ENCODE measurements around the gene UQCC5. TPM values are rescaled to one million over a fixed set of nuclear protein-coding genes. Genes with fewer than 3 reads are reported as not detected.

UQCC5 gene
- polyA plus RNA-seq, 2 of the 4 experiments (the other 2 are of a cell fraction): 11.7 to 63.3 TPM

GRCh38 chr3:52509753-52510328 is 26.6 kb upstream of the UQCC5 start:
- Histone ChIP-seq H3K4me3 (no peak overlapping the region), H3K4me2 (no peak overlapping the region), H3K9me3 (no peaks in the 10 kb centered on the region), H3K4me1 (peaks cover 13% of the 10 kb centered on the region; the same call in 2 of the 3 replicates), H3K27ac (no peak overlapping the region)
- WGBS (ENCODE audit: missing lambda C conversion rate): 60% methylated on average over 7 of the region's 12 CpGs
- ATAC-seq: no peak
- DNase-seq (ENCODE audit: low read depth in 1 of 2, low spot score in 1 of 2): no peak
- ChIA-PET CTCF (no interaction called here), POLR2A (no interaction called here)
- TF ChIP-seq, protein P1, sequence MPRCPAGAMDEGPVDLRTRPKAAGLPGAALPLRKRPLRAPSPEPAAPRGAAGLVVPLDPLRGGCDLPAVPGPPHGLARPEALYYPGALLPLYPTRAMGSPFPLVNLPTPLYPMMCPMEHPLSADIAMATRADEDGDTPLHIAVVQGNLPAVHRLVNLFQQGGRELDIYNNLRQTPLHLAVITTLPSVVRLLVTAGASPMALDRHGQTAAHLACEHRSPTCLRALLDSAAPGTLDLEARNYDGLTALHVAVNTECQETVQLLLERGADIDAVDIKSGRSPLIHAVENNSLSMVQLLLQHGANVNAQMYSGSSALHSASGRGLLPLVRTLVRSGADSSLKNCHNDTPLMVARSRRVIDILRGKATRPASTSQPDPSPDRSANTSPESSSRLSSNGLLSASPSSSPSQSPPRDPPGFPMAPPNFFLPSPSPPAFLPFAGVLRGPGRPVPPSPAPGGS (IDR thresholded peaks at IDR 0.05): no peak
- no peak for TF ChIP-seq ZNF302 (CRISPR knock-in tag; IDR thresholded peaks at IDR 0.05)
- TF ChIP-seq, protein P2, sequence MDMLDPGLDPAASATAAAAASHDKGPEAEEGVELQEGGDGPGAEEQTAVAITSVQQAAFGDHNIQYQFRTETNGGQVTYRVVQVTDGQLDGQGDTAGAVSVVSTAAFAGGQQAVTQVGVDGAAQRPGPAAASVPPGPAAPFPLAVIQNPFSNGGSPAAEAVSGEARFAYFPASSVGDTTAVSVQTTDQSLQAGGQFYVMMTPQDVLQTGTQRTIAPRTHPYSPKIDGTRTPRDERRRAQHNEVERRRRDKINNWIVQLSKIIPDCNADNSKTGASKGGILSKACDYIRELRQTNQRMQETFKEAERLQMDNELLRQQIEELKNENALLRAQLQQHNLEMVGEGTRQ (IDR thresholded peaks at IDR 0.05): no peak
- no peak for TF ChIP-seq ZSCAN20 (CRISPR knock-in tag; IDR thresholded peaks at IDR 0.05)
- TF ChIP-seq SREBF2 (IDR thresholded peaks at IDR 0.05): no peak
- TF ChIP-seq FOSB (CRISPR knock-in tag; IDR thresholded peaks at IDR 0.05): no peak
- no peak for TF ChIP-seq CHD2 (IDR thresholded peaks at IDR 0.05; ENCODE audit: low read length, partially characterized antibody)
- no peak for TF ChIP-seq ZC3H11A (IDR thresholded peaks at IDR 0.05)
- TF ChIP-seq HEYL (CRISPR knock-in tag; IDR thresholded peaks at IDR 0.05): no peak
- TF ChIP-seq KDM5A (IDR thresholded peaks at IDR 0.05): no peak
- TF ChIP-seq JUN (IDR thresholded peaks at IDR 0.05): no peak
- TF ChIP-seq ZFP36 (IDR thresholded peaks at IDR 0.05; ENCODE audit: borderline replicate concordance, partially characterized antibody): no peak
- no peak for TF ChIP-seq ESRRA (IDR thresholded peaks at IDR 0.05; ENCODE audit: borderline replicate concordance, low read length)
- TF ChIP-seq MYC (IDR thresholded peaks at IDR 0.05; ENCODE audit: borderline replicate concordance, low read length): no peak
- TF ChIP-seq MAFK (IDR thresholded peaks at IDR 0.05; ENCODE audit: partially characterized antibody): no peak
- TF ChIP-seq POLR2A (IDR thresholded peaks at IDR 0.05; ENCODE audit: low read length): no peak
- TF ChIP-seq KDM1A (IDR thresholded peaks at IDR 0.05; ENCODE audit: low read depth): no peak
- no peak for TF ChIP-seq RFX5 (IDR thresholded peaks at IDR 0.05)
- TF ChIP-seq EHF (CRISPR knock-in tag; IDR thresholded peaks at IDR 0.05): no peak
- FAIRE-seq: no peak

DNA sequence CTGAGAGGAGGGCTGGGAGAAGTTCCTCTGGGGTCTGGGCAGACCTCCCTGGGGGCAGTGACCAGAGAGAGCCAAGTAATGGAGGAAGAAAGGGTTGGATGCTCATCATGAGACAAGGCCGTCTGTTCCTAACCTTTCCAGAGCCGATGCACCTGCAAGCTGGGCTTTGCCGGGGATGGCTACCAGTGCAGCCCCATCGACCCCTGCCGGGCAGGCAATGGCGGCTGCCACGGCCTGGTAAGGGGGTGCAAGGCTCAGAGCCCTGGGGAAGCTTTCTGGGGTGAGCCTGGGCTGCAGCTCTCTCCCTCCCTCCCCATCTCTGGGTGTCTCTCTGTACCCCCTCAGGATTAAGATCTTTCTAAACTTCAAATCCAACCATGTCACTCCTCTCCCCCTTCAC is 24.9 kb upstream of the UQCC5 start:
- no peak overlapping the region for H3K4me2 ChIP-seq
- no peak overlapping the region for H3K4me3 ChIP-seq
- 49% methylated on average over 4 of the region's 7 CpGs for WGBS (ENCODE audit: missing lambda C conversion rate)
- FAIRE-seq (no peak), DNase-seq (ENCODE audit: low read depth in 1 of 2, low spot score in 1 of 2) (no peak), ATAC-seq (no peak)
- H3K9me3 ChIP-seq: no peaks in the 10 kb centered on the region
- no peak overlapping the region for H3K27ac ChIP-seq
- H3K4me1 ChIP-seq: peaks cover 13% of the 10 kb centered on the region; the same call in 2 of the 3 replicates
- CTCF ChIA-PET: interaction anchor here (1.2 to 2.5 kb wide), 2 partner anchors 29 to 40 kb away, joined by 3 to 8 read pairs; no protein-coding TSS in a partner anchor
- POLR2A ChIA-PET: no interaction called here
- no peak for TF ChIP-seq BHLHE40 (IDR thresholded peaks at IDR 0.05; ENCODE audit: low read depth, low read length)
- no peak for TF ChIP-seq ZFP36 (IDR thresholded peaks at IDR 0.05; ENCODE audit: borderline replicate concordance, partially characterized antibody)
- TF ChIP-seq PHF8 (IDR thresholded peaks at IDR 0.05; ENCODE audit: borderline replicate concordance, low read depth): no peak
- no peak for TF ChIP-seq EHF (CRISPR knock-in tag; IDR thresholded peaks at IDR 0.05)
- no peak for TF ChIP-seq RCOR1 (IDR thresholded peaks at IDR 0.05; ENCODE audit: low read depth, low read length)
- TF ChIP-seq, protein P3, sequence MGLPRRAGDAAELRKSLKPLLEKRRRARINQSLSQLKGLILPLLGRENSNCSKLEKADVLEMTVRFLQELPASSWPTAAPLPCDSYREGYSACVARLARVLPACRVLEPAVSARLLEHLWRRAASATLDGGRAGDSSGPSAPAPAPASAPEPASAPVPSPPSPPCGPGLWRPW (IDR thresholded peaks at IDR 0.05): no peak

GRCh38 chr3:52512105-52512504 is 24.3 kb upstream of the UQCC5 start:
- Histone ChIP-seq H3K4me2 (no peak overlapping the region), H3K9me3 (no peaks in the 10 kb centered on the region), H3K27ac (no peak overlapping the region), H3K4me1 (peaks cover 8% of the 10 kb centered on the region; the same call in 2 of the 3 replicates), H3K4me3 (no peak overlapping the region)
- ChIA-PET POLR2A (no interaction called here), CTCF (interaction anchor here (2.5 kb wide), 1 partner anchor 40 kb away, joined by 8 read pairs; no protein-coding TSS in a partner anchor)
- no peak for ATAC-seq
- FAIRE-seq: no peak
- TF ChIP-seq MAFK (IDR thresholded peaks at IDR 0.05; ENCODE audit: partially characterized antibody) (no peak), E2F6 (IDR thresholded peaks at IDR 0.05; ENCODE audit: borderline replicate concordance, low read depth) (no peak), CHD4 (IDR thresholded peaks at IDR 0.05; ENCODE audit: borderline replicate concordance) (no peak), RAD21 (conservative IDR thresholded peaks at IDR 0.05 in 1 of 2, IDR thresholded peaks at IDR 0.05 in 1 of 2) (no peak), EP300 (IDR thresholded peaks at IDR 0.05) (no peak), POLR2AphosphoS2 (conservative IDR thresholded peaks at IDR 0.05; ENCODE audit: low read length) (no peak), HOXA7 (CRISPR knock-in tag; IDR thresholded peaks at IDR 0.05) (no peak), FOSB (CRISPR knock-in tag; IDR thresholded peaks at IDR 0.05) (no peak), RCOR1 (IDR thresholded peaks at IDR 0.05; ENCODE audit: low read depth, low read length) (no peak), NFE2L2 (conservative IDR thresholded peaks at IDR 0.05; ENCODE audit: low read length) (no peak), MYC (IDR thresholded peaks at IDR 0.05; ENCODE audit: borderline replicate concordance, low read length) (no peak), ESRRA (IDR thresholded peaks at IDR 0.05; ENCODE audit: borderline replicate concordance, low read length) (no peak), JUNB (IDR thresholded peaks at IDR 0.05) (no peak)
- DNase-seq (ENCODE audit: low read depth in 1 of 2, low spot score in 1 of 2): no peak
- WGBS (ENCODE audit: missing lambda C conversion rate): 20% methylated on average over 3 of the region's 8 CpGs
